Esophagus squamous epithelium (tissue), 5 donors: Measurements from ENCODE around the gene FYN. TPM values are rescaled to one million over a fixed set of nuclear protein-coding genes. Genes with fewer than 3 reads are reported as not detected.
"Not testable (repeated sequence)": the region's sequence is repeated elsewhere in the genome, so short reads cannot be mapped to it uniquely, and the experiment has no call there.

Experiments used
- DNase-seq: peaks from one replicate; lab custom pipeline; 2025; lab: John Stamatoyannopoulos, UW
- H3K27ac ChIP-seq, 4 donors: fragments of 200-600 bp; sonication (generic); one replicate each; pipeline ENCODE4 v1.5.1; 2016 to 2019; ENCODE audit warnings: mild to moderate bottlenecking in 1 of 4
- H3K27me3 ChIP-seq, 4 donors: fragments of 200-600 bp; sonication (generic); 1 replicate in 3 of 4; 2 replicates in 1 of 4; pipeline versions ENCODE4 v1.5.1 to v1.6.0; 2017 to 2021; ENCODE audit warnings: antibody characterized with exemption in 1 of 4
- H3K36me3 ChIP-seq, 3 donors: fragments of 200-600 bp; sonication (generic); one replicate each; pipeline ENCODE4 v1.5.1; 2016 to 2019
- H3K4me1 ChIP-seq, 3 donors: fragments of 200-600 bp; sonication (generic); one replicate each; pipeline ENCODE4 v1.5.1; 2017 to 2019
- H3K4me3 ChIP-seq, 4 donors: fragments of 200-600 bp; sonication (generic); 1 replicate in 3 of 4; 2 replicates in 1 of 4; pipeline ENCODE4 v1.5.1; 2016 to 2019; ENCODE audit warnings: mild to moderate bottlenecking in 2 of 4, moderate library complexity in 1 of 4
- H3K9me3 ChIP-seq, 3 donors: fragments of 200-600 bp; sonication (generic); one replicate each; pipeline ENCODE4 v1.5.1; 2016 to 2019
- CTCF ChIP-seq, 6 experiments: fragments of 450-650 bp in 4 of 6; fragments of 200-600 bp in 2 of 6; sonication (generic) in 2 of 6; IDR thresholded peaks; one replicate each; pipeline ENCODE4 v1.5.1; 2016 to 2019; ENCODE audit warnings: antibody characterized with exemption in 6 of 6, mild to moderate bottlenecking in 4 of 6, moderate library complexity in 4 of 6
- POLR2A ChIP-seq, 4 donors: fragments of 450-650 bp; IDR thresholded peaks; one replicate each; pipeline ENCODE4 v1.6.1; 2017; ENCODE audit warnings: antibody characterized with exemption in 4 of 4, mild to moderate bottlenecking in 4 of 4, moderate library complexity in 3 of 4
- WGBS, 2 donors: methylation state at CpG; one replicate each; pipeline ENCODE4 v1.1.5; 2018; 5-methylcytosine and 5-hydroxymethylcytosine counted together
- intact Hi-C: fragments of 100-400 bp; cut with DNase I; formaldehyde crosslinking; loops from one replicate; pipeline ENCODE4 v1.15.0; 2022
- total RNA-seq, 4 donors: library from RNA; depleted of rRNA; stranded (reverse); fragments of >200 nt; gene quantifications; one replicate each; pipeline ENCODE4 v1.1.0, GENCODE V29; 2016
- donor health status: DM: yes; HTN: yes; CAD: no.

FYN gene
- total RNA-seq, 4 donors from 2014 or later, result 11.8 to 54.6 (median 21.4) TPM

GRCh38 chr6:111909238-111909637 lies 36.0 kb upstream of the FYN start:
- intact Hi-C loops, result no loop called here
- H3K27me3 ChIP-seq, result no peaks in the 10 kb centered on the region
- no peak overlapping the region for H3K27ac ChIP-seq
- no peak for TF ChIP-seq CTCF (IDR thresholded peaks at IDR 0.05)
- TF ChIP-seq POLR2A (IDR thresholded peaks at IDR 0.05), result no peak
- H3K4me3 ChIP-seq, result no peak overlapping the region
- WGBS, 2 donors, result 71 to 83% methylated on average over 3 of the region's 3 CpGs
- DNase-seq, result no peak
- no peaks in the 10 kb centered on the region for H3K36me3 ChIP-seq
- H3K9me3 ChIP-seq, result no peaks in the 10 kb centered on the region
- H3K4me1 ChIP-seq, result no peaks in the 10 kb centered on the region

- H3K4me3 ChIP-seq, H3K36me3 ChIP-seq, H3K27ac ChIP-seq, H3K9me3 ChIP-seq, intact Hi-C loops, DNase-seq, H3K4me1 ChIP-seq, H3K27me3 ChIP-seq: not testable (repeated sequence)
- no CpG with 5 or more reads among the region's 17 CpGs for WGBS, 2 donors
Measured at GRCh38 chr6:111908365-111908764, 35.1 kb upstream of the FYN start.

- no peak for TF ChIP-seq POLR2A (IDR thresholded peaks at IDR 0.05)
- TF ChIP-seq CTCF (IDR thresholded peaks at IDR 0.05), result no peak
- WGBS, 2 donors, result 71 to 72% methylated on average over 5 of the region's 5 CpGs
- Histone ChIP-seq H3K27ac (no peak overlapping the region), H3K27me3 (no peaks in the 10 kb centered on the region), H3K4me1 (no peaks in the 10 kb centered on the region), H3K4me3 (no peak overlapping the region), H3K9me3 (no peaks in the 10 kb centered on the region), H3K36me3 (no peaks in the 10 kb centered on the region)
- intact Hi-C loops, result no loop called here
- DNase-seq, result no peak
Measured at GRCh38 chr6:111900735-111901134, 27.5 kb upstream of the FYN start.

- Histone ChIP-seq H3K36me3 (no peaks in the 10 kb centered on the region), H3K27ac (no peak overlapping the region), H3K4me1 (no peaks in the 10 kb centered on the region), H3K9me3 (no peaks in the 10 kb centered on the region), H3K4me3 (no peak overlapping the region), H3K27me3 (no peaks in the 10 kb centered on the region)
- intact Hi-C loops, result no loop called here
- no peak for DNase-seq
- no peak for TF ChIP-seq POLR2A (IDR thresholded peaks at IDR 0.05)
- TF ChIP-seq CTCF (IDR thresholded peaks at IDR 0.05), result no peak
- 81 to 93% methylated on average over 3 of the region's 3 CpGs for WGBS, 2 donors
Measured at GRCh38 chr6:111899531-111899930, 26.3 kb upstream of the FYN start.

- Histone ChIP-seq H3K9me3 (no peaks in the 10 kb centered on the region), H3K27me3 (no peaks in the 10 kb centered on the region), H3K4me3 (no peak overlapping the region), H3K4me1 (no peaks in the 10 kb centered on the region), H3K27ac (no peak overlapping the region), H3K36me3 (no peaks in the 10 kb centered on the region)
- no peak for DNase-seq
- intact Hi-C loops, result no loop called here
- WGBS, 2 donors, result 57 to 71% methylated on average over 1 to 4 of the region's 4 CpGs
- TF ChIP-seq CTCF (IDR thresholded peaks at IDR 0.05), result no peak
- no peak for TF ChIP-seq POLR2A (IDR thresholded peaks at IDR 0.05)
Measured at GRCh38 chr6:111898452-111898851, 25.2 kb upstream of the FYN start.

- Histone ChIP-seq H3K4me3 (no peak overlapping the region), H3K4me1 (no peaks in the 10 kb centered on the region), H3K27ac (no peak overlapping the region), H3K9me3 (no peaks in the 10 kb centered on the region), H3K27me3 (no peaks in the 10 kb centered on the region), H3K36me3 (no peaks in the 10 kb centered on the region)
- TF ChIP-seq CTCF (IDR thresholded peaks at IDR 0.05) (no peak), POLR2A (IDR thresholded peaks at IDR 0.05) (no peak)
- no peak for DNase-seq
- 79 to 94% methylated on average over 1 of the region's 1 CpG for WGBS, 2 donors
- intact Hi-C loops, result no loop called here
Measured at GRCh38 chr6:111894951-111895350, 21.7 kb upstream of the FYN start.
